ENCODE data around the gene ZNF385C. TPM values are rescaled to one million over a fixed set of nuclear protein-coding genes. Genes with fewer than 3 reads are reported as not detected.
"Not testable (repeated sequence)": the region's sequence is repeated elsewhere in the genome, so short reads cannot be mapped to it uniquely, and the experiment has no call there.

Gene ZNF385C
- total and polyA plus RNA-seq, 4 donors, result 0.03 to 0.19 (median 0.06) TPM; not detected in 1

DNA sequence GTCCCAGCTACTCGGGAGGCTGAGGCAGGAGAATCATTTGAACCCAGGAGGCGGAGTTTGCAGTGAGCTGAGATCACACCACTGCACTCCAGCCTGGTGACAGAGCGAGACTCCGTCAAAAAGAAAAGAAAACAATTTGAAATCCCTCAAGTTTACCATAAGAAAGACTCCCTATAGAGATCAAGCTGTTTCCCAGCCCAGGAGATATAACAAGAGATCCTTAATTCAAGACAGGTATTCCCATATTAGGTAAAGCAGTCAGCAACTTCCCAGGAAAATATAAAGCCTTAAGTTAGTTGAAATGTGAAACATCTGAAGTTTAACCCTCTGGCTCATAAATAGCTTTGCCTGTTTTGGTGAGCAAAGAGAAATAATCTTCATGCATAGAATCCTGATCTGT, 85.9 kb downstream of the ZNF385C start:
- WGBS, result 92% methylated on average over 4 of the region's 4 CpGs
- H3K27me3 ChIP-seq (ENCODE audit: control insufficient read depth in 4 of 4, insufficient read depth in 4 of 4, low read length in 3 of 4); H3K27ac ChIP-seq (ENCODE audit: low read depth in 1 of 2, low read length in 2 of 2); H3K9ac ChIP-seq (ENCODE audit: low read depth in 1 of 2, low read length in 2 of 2); H3K4me3 ChIP-seq (ENCODE audit: low read depth in 1 of 3, low read length in 3 of 3); H3K36me3 ChIP-seq (ENCODE audit: control insufficient read depth in 4 of 4, insufficient read depth in 3 of 4, low read depth in 1 of 4, low read length in 3 of 4); DNase-seq (ENCODE audit: low spot score); H3K9me3 ChIP-seq (ENCODE audit: control insufficient read depth in 4 of 4, low read length in 3 of 4): not testable (repeated sequence)
- peaks cover 3 to 33% (median 15%) of the 10 kb centered on the region in 4 donors for H3K4me1 ChIP-seq (ENCODE audit: control insufficient read depth in 4 of 4, insufficient read depth in 4 of 4, low read length in 3 of 4)

- no peak overlapping the region for H3K9ac ChIP-seq (ENCODE audit: low read depth in 1 of 2, low read length in 2 of 2)
- H3K36me3 ChIP-seq (ENCODE audit: control insufficient read depth in 4 of 4, insufficient read depth in 3 of 4, low read depth in 1 of 4, low read length in 3 of 4), result peaks cover 0 to 2% (median 0%) of the 10 kb centered on the region in 4 donors
- no peak for DNase-seq (ENCODE audit: low spot score)
- H3K9me3 ChIP-seq (ENCODE audit: control insufficient read depth in 4 of 4, low read length in 3 of 4), result no peaks in the 10 kb centered on the region
- no peaks in the 10 kb centered on the region for H3K27me3 ChIP-seq (ENCODE audit: control insufficient read depth in 4 of 4, insufficient read depth in 4 of 4, low read length in 3 of 4)
- no peak overlapping the region for H3K4me3 ChIP-seq (ENCODE audit: low read depth in 1 of 3, low read length in 3 of 3)
- H3K27ac ChIP-seq (ENCODE audit: low read depth in 1 of 2, low read length in 2 of 2), result no peak overlapping the region
- H3K4me1 ChIP-seq (ENCODE audit: control insufficient read depth in 4 of 4, insufficient read depth in 4 of 4, low read length in 3 of 4), result peaks cover 3 to 31% (median 12%) of the 10 kb centered on the region in 4 donors
- TF ChIP-seq FOXA2 (IDR thresholded peaks at IDR 0.05), result no peak
- no peak for TF ChIP-seq REST (IDR thresholded peaks at IDR 0.05)
- TF ChIP-seq TAF1 (conservative IDR thresholded peaks at IDR 0.05), result no peak
- TF ChIP-seq, protein P1, sequence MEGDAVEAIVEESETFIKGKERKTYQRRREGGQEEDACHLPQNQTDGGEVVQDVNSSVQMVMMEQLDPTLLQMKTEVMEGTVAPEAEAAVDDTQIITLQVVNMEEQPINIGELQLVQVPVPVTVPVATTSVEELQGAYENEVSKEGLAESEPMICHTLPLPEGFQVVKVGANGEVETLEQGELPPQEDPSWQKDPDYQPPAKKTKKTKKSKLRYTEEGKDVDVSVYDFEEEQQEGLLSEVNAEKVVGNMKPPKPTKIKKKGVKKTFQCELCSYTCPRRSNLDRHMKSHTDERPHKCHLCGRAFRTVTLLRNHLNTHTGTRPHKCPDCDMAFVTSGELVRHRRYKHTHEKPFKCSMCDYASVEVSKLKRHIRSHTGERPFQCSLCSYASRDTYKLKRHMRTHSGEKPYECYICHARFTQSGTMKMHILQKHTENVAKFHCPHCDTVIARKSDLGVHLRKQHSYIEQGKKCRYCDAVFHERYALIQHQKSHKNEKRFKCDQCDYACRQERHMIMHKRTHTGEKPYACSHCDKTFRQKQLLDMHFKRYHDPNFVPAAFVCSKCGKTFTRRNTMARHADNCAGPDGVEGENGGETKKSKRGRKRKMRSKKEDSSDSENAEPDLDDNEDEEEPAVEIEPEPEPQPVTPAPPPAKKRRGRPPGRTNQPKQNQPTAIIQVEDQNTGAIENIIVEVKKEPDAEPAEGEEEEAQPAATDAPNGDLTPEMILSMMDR (IDR thresholded peaks at IDR 0.05; ENCODE audit: low read depth, low read length, missing input control), result no peak
- TF ChIP-seq HNF4A (conservative IDR thresholded peaks at IDR 0.05), result no peak
- WGBS, result 97% methylated on average over 3 of the region's 3 CpGs
Observed at GRCh38 chr17:42010898-42011516, 87.3 kb downstream of the ZNF385C start.

DNA sequence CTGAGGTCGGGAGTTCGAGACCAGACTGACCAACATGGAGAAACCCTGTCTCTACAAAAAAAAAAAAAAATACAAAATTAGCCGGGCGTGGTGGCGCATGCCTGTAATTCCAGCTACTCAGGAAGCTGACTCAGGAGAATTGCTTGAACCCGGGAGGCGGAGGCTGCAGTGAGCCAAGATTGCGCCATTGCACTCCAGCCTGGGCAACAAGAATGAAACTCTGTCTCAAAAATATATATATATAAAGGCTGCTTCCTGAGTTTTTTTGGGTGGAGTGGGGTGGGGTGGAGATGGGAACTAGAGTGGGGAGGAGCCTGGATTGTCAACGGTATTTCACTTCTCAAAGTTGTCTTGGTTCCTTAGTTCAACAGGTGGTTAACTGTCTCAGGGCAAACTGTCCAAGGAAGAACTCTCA, 88.0 kb downstream of the ZNF385C start:
- not testable (repeated sequence) for H3K9me3 ChIP-seq (ENCODE audit: control insufficient read depth in 4 of 4, low read length in 3 of 4); H3K27ac ChIP-seq (ENCODE audit: low read depth in 1 of 2, low read length in 2 of 2); H3K36me3 ChIP-seq (ENCODE audit: control insufficient read depth in 4 of 4, insufficient read depth in 3 of 4, low read depth in 1 of 4, low read length in 3 of 4); H3K4me3 ChIP-seq (ENCODE audit: low read depth in 1 of 3, low read length in 3 of 3); DNase-seq (ENCODE audit: low spot score); H3K27me3 ChIP-seq (ENCODE audit: control insufficient read depth in 4 of 4, insufficient read depth in 4 of 4, low read length in 3 of 4); H3K9ac ChIP-seq (ENCODE audit: low read depth in 1 of 2, low read length in 2 of 2)
- peaks cover 4 to 28% (median 7%) of the 10 kb centered on the region in 4 donors for H3K4me1 ChIP-seq (ENCODE audit: control insufficient read depth in 4 of 4, insufficient read depth in 4 of 4, low read length in 3 of 4)
- WGBS, result 49% methylated on average over 9 of the region's 9 CpGs

DNA sequence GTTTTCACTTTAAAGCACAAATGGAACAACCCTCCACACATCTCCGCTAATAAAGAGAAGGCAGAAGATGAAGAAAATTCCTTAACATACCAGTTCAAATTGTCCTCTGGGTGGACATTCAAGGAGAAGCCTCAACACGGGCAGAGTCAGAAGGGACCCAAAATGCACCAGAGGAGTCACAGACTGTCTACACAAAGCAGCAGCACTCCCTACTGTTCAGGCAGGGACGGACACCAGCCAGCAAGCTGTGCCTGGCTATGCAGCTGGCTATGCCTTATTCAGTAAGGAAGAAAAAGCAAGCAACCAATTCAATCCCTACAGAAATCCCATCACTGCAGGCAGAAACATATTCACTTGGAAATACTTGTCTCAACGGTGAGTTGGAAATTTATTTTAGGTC, 89.1 kb downstream of the ZNF385C start:
- Histone ChIP-seq H3K27me3 (ENCODE audit: control insufficient read depth in 4 of 4, insufficient read depth in 4 of 4, low read length in 3 of 4) (no peaks in the 10 kb centered on the region), H3K4me3 (ENCODE audit: low read depth in 1 of 3, low read length in 3 of 3) (no peak overlapping the region), H3K36me3 (ENCODE audit: control insufficient read depth in 4 of 4, insufficient read depth in 3 of 4, low read depth in 1 of 4, low read length in 3 of 4) (peaks cover 0 to 2% (median 0%) of the 10 kb centered on the region in 4 donors), H3K4me1 (ENCODE audit: control insufficient read depth in 4 of 4, insufficient read depth in 4 of 4, low read length in 3 of 4) (peaks cover 4 to 25% (median 6%) of the 10 kb centered on the region in 4 donors), H3K9me3 (ENCODE audit: control insufficient read depth in 4 of 4, low read length in 3 of 4) (no peaks in the 10 kb centered on the region), H3K9ac (ENCODE audit: low read depth in 1 of 2, low read length in 2 of 2) (no peak overlapping the region), H3K27ac (ENCODE audit: low read depth in 1 of 2, low read length in 2 of 2) (no peak overlapping the region)
- no peak for DNase-seq (ENCODE audit: low spot score)
- TF ChIP-seq YY1 (IDR thresholded peaks at IDR 0.05) (no peak), RAD21 (IDR thresholded peaks at IDR 0.05) (peak; percentile 52 to 69), JUND (IDR thresholded peaks at IDR 0.05) (no peak), TAF1 (conservative IDR thresholded peaks at IDR 0.05) (no peak)
- TF ChIP-seq, protein P2, sequence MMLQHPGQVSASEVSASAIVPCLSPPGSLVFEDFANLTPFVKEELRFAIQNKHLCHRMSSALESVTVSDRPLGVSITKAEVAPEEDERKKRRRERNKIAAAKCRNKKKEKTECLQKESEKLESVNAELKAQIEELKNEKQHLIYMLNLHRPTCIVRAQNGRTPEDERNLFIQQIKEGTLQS (IDR thresholded peaks at IDR 0.05), result no peak
- TF ChIP-seq, protein P1 (IDR thresholded peaks at IDR 0.05; ENCODE audit: low read depth, low read length, missing input control), result peak; percentile 21
- 76% methylated on average over 4 of the region's 4 CpGs for WGBS
